Fibroblast of mammary gland (primary cell): Measurements from ENCODE around the gene OSBPL1A.

Experiments
- DNase-seq: peaks from one replicate; pipeline ENCODE4 v3.0.0-alpha.2; 2010; ENCODE audit warnings: low read depth
- H3K4me3 ChIP-seq: 2 replicates; pipeline ENCODE4 v1.5.1; 2011; ENCODE audit warnings: low read depth, mild to moderate bottlenecking, low read length, moderate library complexity; ENCODE audit not compliant: control insufficient read depth
- CTCF ChIP-seq: conservative IDR thresholded peaks from 2 replicates; pipeline ENCODE4 v1.5.1; 2011; ENCODE audit warnings: low read depth, low read length, inconsistent platforms; ENCODE audit not compliant: control insufficient read depth, insufficient read depth

Gene OSBPL1A

GRCh38 chr18:24244698-24245097 is 152.9 kb downstream of the OSBPL1A start:
- no peak overlapping the region for H3K4me3 ChIP-seq
- no peak for TF ChIP-seq CTCF
- DNase-seq, result no peak

- TF ChIP-seq CTCF, result no peak
- H3K4me3 ChIP-seq, result no peak overlapping the region
- DNase-seq, result no peak
These were observed 153.9 kb downstream of the OSBPL1A start for GRCh38 chr18:24243677-24244076.

GRCh38 chr18:24239341-24239740 is 158.3 kb downstream of the OSBPL1A start:
- H3K4me3 ChIP-seq, result no peak overlapping the region
- DNase-seq, result no peak
- no peak for TF ChIP-seq CTCF

GRCh38 chr18:24238387-24238786 is 159.2 kb downstream of the OSBPL1A start:
- TF ChIP-seq CTCF, result no peak
- no peak overlapping the region for H3K4me3 ChIP-seq
- DNase-seq, result no peak

GRCh38 chr18:24234850-24235418 is 162.7 kb downstream of the OSBPL1A start:
- no peak for TF ChIP-seq CTCF
- H3K4me3 ChIP-seq, result no peak overlapping the region
- DNase-seq, result no peak

- no peak overlapping the region for H3K4me3 ChIP-seq
- peak; percentile 15 for DNase-seq
- no peak for TF ChIP-seq CTCF
These were observed 163.3 kb downstream of the OSBPL1A start for GRCh38 chr18:24234330-24234729.

GRCh38 chr18:24232800-24233199 is 164.8 kb downstream of the OSBPL1A start:
- no peak for DNase-seq
- no peak overlapping the region for H3K4me3 ChIP-seq
- no peak for TF ChIP-seq CTCF
